Peyer's patch (tissue), 4 donors: Measurements from ENCODE around the gene NPTN.

Source experiments
- CTCF ChIP-seq, 6 experiments: fragments of 450-650 bp in 4 of 6; fragments of 200-600 bp in 2 of 6; sonication (generic) in 1 of 6; IDR thresholded peaks; one replicate each; pipeline ENCODE4 v1.5.1; 2017 to 2019; ENCODE audit warnings: antibody characterized with exemption in 6 of 6, mild to moderate bottlenecking in 3 of 6, moderate library complexity in 1 of 6
- POLR2A ChIP-seq, 2 donors: fragments of 450-650 bp; IDR thresholded peaks; one replicate each; pipeline ENCODE4 v1.5.1; 2017; ENCODE audit warnings: antibody characterized with exemption in 2 of 2, mild to moderate bottlenecking in 2 of 2, moderate library complexity in 2 of 2

- no peak for TF ChIP-seq CTCF (IDR thresholded peaks at IDR 0.05)
- no peak for TF ChIP-seq POLR2A (IDR thresholded peaks at IDR 0.05)
Observed at GRCh38 chr15:73655724-73656123, 22.5 kb upstream of the NPTN start.
